ENCODE data around the gene ARHGAP5.
"Not testable (repeated sequence)": the region's sequence is repeated elsewhere in the genome, so short reads cannot be mapped to it uniquely, and the experiment has no call there.

The ARHGAP5 gene

GRCh38 chr14:32110548-32110896, 33.4 kb downstream of the ARHGAP5 start:
- DNase-seq: no peak

- no peak for DNase-seq
Measured at GRCh38 chr14:32121536-32121935, 44.4 kb downstream of the ARHGAP5 start.

- DNase-seq: no peak
Measured at GRCh38 chr14:32121948-32122347, 44.8 kb downstream of the ARHGAP5 start.

GRCh38 chr14:32126899-32127730, 50.0 kb downstream of the ARHGAP5 start:
- not testable (repeated sequence) for DNase-seq

GRCh38 chr14:32127731-32128654, 50.9 kb downstream of the ARHGAP5 start:
- not testable (repeated sequence) for DNase-seq

GRCh38 chr14:32128703-32129102, 51.6 kb downstream of the ARHGAP5 start:
- DNase-seq: no peak

- no peak for DNase-seq
Measured at GRCh38 chr14:32129124-32129523, 52.0 kb downstream of the ARHGAP5 start.

- DNase-seq: not testable (repeated sequence)
Measured at GRCh38 chr14:32131689-32132088, 54.6 kb downstream of the ARHGAP5 start.

- DNase-seq: no peak
Measured at GRCh38 chr14:32134448-32135097, 57.5 kb downstream of the ARHGAP5 start.

- DNase-seq: no peak
Measured at GRCh38 chr14:32136027-32136825, 59.1 kb downstream of the ARHGAP5 start.

- DNase-seq: no peak
Measured at GRCh38 chr14:32137313-32137712, 60.2 kb downstream of the ARHGAP5 start.

GRCh38 chr14:32137892-32138291, 60.8 kb downstream of the ARHGAP5 start:
- DNase-seq: no peak

GRCh38 chr14:32142341-32142740, 65.2 kb downstream of the ARHGAP5 start:
- no peak for DNase-seq

GRCh38 chr14:32142754-32143437, 65.8 kb downstream of the ARHGAP5 start:
- no peak for DNase-seq

- no peak for DNase-seq
Measured at GRCh38 chr14:32150392-32150791, 73.3 kb downstream of the ARHGAP5 start.

GRCh38 chr14:32166029-32166428, 88.9 kb downstream of the ARHGAP5 start:
- DNase-seq: no peak

GRCh38 chr14:32166924-32167323, 89.8 kb downstream of the ARHGAP5 start:
- DNase-seq: no peak

- DNase-seq: no peak
Measured at GRCh38 chr14:32167907-32168306, 90.8 kb downstream of the ARHGAP5 start.

- DNase-seq: no peak
Measured at GRCh38 chr14:32169191-32169590, 92.1 kb downstream of the ARHGAP5 start.

GRCh38 chr14:32171469-32171868, 94.4 kb downstream of the ARHGAP5 start:
- DNase-seq: no peak

- DNase-seq: no peak
Measured at GRCh38 chr14:32183151-32184058, 106.3 kb downstream of the ARHGAP5 start.

All from activated T-cell treated with anti-CD3 and anti-CD28 coated beads for 4 hours (primary cell).